Naive B cell (primary cell): Measurements from ENCODE around the gene PTK7. TPM values are rescaled to one million over a fixed set of nuclear protein-coding genes. Genes with fewer than 3 reads are reported as not detected.
"Not testable (repeated sequence)": the region's sequence is repeated elsewhere in the genome, so short reads cannot be mapped to it uniquely, and the experiment has no call there.

Source experiments
- ATAC-seq, 2 donors: fragments of 150-1000 bp; cut with Tn5 transposase; 2 replicates each; pipeline ENCODE4 v1.10.0; 2021; ENCODE audit warnings: low read depth in 2 of 2, mild to moderate bottlenecking in 2 of 2, moderate library complexity in 2 of 2
- DNase-seq: peaks from one replicate; pipeline ENCODE4 v3.0.0; 2022
- H3K27ac Mint-ChIP-seq, 6 donors: one replicate each; pipeline ENCODE4 v1.8.0; 2020 to 2022; ENCODE audit warnings: mild to moderate bottlenecking in 6 of 6, mixed read lengths in 6 of 6, moderate library complexity in 5 of 6, inconsistent platforms in 2 of 6
- H3K27me3 Mint-ChIP-seq, 3 donors: one replicate each; pipeline ENCODE4 v1.8.0; 2021 to 2022; ENCODE audit warnings: mixed read lengths in 3 of 3, mild to moderate bottlenecking in 1 of 3
- H3K36me3 Mint-ChIP-seq, 2 donors: one replicate each; pipeline ENCODE4 v1.8.0; 2020 to 2022; ENCODE audit warnings: mixed read lengths in 2 of 2, inconsistent platforms in 1 of 2, mild to moderate bottlenecking in 1 of 2
- H3K4me1 Mint-ChIP-seq, 3 donors: one replicate each; pipeline ENCODE4 v1.8.0; 2020 to 2022; ENCODE audit warnings: mixed read lengths in 3 of 3, inconsistent platforms in 1 of 3, mild to moderate bottlenecking in 1 of 3, moderate library complexity in 1 of 3
- H3K4me3 Mint-ChIP-seq, 8 donors: one replicate each; pipeline ENCODE4 v1.8.0; 2020 to 2022; ENCODE audit warnings: mild to moderate bottlenecking in 8 of 8, mixed read lengths in 8 of 8, moderate library complexity in 8 of 8, inconsistent platforms in 2 of 8
- H3K9me3 Mint-ChIP-seq, 7 donors: one replicate each; pipeline ENCODE4 v1.8.0; 2020 to 2022; ENCODE audit warnings: mixed read lengths in 7 of 7, mild to moderate bottlenecking in 5 of 7, inconsistent platforms in 2 of 7, moderate library complexity in 1 of 7
- polyA plus RNA-seq, 6 donors: library from polyadenylated mRNA; unstranded; fragments of 300-500 nt; fragmentation: Illumina TruSeq; gene quantifications; one replicate each; pipeline ENCODE4 v1.2.3, GENCODE V29; 2021; ENCODE audit warnings: low read depth in 6 of 6

Gene PTK7
- polyA plus RNA-seq, 6 donors from 2014 or later, result not detected

DNA sequence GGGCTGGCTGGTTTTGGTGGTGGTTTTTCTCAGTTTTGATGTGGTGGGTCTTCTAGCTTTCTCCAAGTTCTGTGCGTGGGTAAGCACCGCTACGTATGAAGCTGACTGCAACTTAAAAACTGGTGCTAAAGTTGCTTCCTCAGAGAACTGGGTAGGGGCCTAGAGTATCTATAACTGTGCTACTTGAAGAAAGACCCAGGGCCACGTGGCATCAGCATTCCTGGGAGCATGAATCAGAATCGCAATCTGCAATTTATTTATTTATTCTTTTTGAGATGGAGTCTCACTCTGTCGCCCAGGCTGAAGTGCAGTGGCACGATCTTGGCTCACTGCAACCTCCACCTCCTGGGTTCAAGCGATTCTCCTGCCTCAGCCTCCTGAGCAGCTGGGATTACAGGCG is 5.8 kb downstream of the PTK7 start:
- H3K9me3 Mint-ChIP-seq, ATAC-seq: not testable (repeated sequence)
- peak overlapping the region in 1 of 6 donors; percentile 85 for H3K27ac Mint-ChIP-seq

GRCh38 chr6:43082806-43083655 is 6.9 kb downstream of the PTK7 start:
- Mint-ChIP-seq H3K4me1 (no peaks in the 10 kb centered on the region), H3K27ac (peak overlapping the region in 1 of 6 donors; percentile 62), H3K27me3 (peaks cover 4 to 12% (median 9%) of the 10 kb centered on the region in 3 donors), H3K9me3 (peaks cover 0 to 2% (median 0%) of the 10 kb centered on the region in 7 donors), H3K4me3 (no peak overlapping the region), H3K36me3 (no peaks in the 10 kb centered on the region)
- no peak for DNase-seq
- no peak for ATAC-seq

More for the DNA sequence above, 5.8 kb downstream of the PTK7 start:
- H3K4me1 Mint-ChIP-seq, H3K36me3 Mint-ChIP-seq, H3K4me3 Mint-ChIP-seq, DNase-seq: not testable (repeated sequence)
- peaks cover 15 to 21% (median 17%) of the 10 kb centered on the region in 3 donors for H3K27me3 Mint-ChIP-seq

DNA sequence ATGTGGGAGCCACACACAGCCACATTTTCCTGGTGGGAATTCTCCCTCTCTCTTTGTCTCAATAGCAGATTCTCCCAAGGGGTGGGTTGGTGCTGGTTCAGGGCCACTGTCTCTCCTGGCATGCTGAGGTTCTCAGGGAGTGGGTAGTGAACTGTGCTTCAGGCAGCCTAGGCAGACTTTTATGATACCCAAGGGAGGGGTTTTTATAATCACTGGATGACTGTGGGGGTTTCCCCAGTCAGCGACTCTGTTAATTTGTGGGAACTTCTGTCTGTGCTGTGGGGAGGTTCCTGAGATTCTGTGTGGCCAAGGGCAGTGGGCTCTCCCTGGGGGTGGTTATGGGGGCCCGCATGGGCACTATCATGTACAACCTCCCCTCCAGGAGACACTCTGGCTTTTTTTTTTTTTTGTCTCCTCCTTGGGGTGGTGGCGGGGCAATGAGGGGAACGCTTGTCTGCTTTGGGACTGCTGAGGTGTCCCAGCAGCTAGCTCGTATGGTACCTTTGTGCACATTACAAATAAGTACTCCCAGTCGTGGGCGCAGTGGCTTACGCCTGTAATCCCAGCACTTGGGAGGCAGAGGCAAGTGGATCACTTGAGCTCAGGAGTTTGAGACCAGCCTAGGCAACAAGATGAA is 10.0 kb downstream of the PTK7 start:
- Mint-ChIP-seq H3K36me3 (no peaks in the 10 kb centered on the region), H3K27me3 (peaks cover 0 to 8% (median 0%) of the 10 kb centered on the region in 3 donors), H3K27ac (no peak overlapping the region), H3K4me1 (no peaks in the 10 kb centered on the region), H3K9me3 (no peaks in the 10 kb centered on the region), H3K4me3 (no peak overlapping the region)
- ATAC-seq (no peak), DNase-seq (no peak)

- Mint-ChIP-seq H3K27ac (no peak overlapping the region), H3K4me3 (no peak overlapping the region), H3K9me3 (no peaks in the 10 kb centered on the region), H3K4me1 (no peaks in the 10 kb centered on the region), H3K27me3 (peaks cover 0 to 4% (median 0%) of the 10 kb centered on the region in 3 donors), H3K36me3 (no peaks in the 10 kb centered on the region)
- no peak for ATAC-seq
- no peak for DNase-seq
These were observed 12.5 kb downstream of the PTK7 start for GRCh38 chr6:43088654-43089056.

DNA sequence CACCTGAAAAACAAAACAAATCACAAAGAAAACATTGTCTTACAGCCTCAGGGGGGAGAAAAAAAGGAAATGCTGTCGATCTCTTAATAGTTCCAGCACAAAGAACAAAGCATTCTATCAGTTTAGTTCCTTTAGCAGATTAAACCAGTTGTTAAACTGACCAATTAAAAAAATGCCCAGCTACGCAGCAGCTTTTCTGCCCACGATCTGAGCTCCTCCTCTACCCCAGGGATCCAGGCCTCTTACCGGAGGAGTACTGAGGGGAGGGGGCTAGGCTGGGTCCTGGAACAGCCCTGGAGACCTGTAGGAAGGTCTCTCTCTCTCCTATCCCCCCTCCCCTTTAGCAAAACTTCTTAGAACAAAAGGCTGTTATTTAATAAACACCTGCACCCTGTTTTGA is 13.4 kb downstream of the PTK7 start:
- no peak overlapping the region for H3K27ac Mint-ChIP-seq
- no peaks in the 10 kb centered on the region for H3K9me3 Mint-ChIP-seq
- DNase-seq (no peak), ATAC-seq (no peak)
- no peak overlapping the region for H3K4me3 Mint-ChIP-seq
- H3K4me1 Mint-ChIP-seq, result peaks cover 0 to 3% (median 0%) of the 10 kb centered on the region in 3 donors
- no peaks in the 10 kb centered on the region for H3K36me3 Mint-ChIP-seq
- no peaks in the 10 kb centered on the region for H3K27me3 Mint-ChIP-seq

DNA sequence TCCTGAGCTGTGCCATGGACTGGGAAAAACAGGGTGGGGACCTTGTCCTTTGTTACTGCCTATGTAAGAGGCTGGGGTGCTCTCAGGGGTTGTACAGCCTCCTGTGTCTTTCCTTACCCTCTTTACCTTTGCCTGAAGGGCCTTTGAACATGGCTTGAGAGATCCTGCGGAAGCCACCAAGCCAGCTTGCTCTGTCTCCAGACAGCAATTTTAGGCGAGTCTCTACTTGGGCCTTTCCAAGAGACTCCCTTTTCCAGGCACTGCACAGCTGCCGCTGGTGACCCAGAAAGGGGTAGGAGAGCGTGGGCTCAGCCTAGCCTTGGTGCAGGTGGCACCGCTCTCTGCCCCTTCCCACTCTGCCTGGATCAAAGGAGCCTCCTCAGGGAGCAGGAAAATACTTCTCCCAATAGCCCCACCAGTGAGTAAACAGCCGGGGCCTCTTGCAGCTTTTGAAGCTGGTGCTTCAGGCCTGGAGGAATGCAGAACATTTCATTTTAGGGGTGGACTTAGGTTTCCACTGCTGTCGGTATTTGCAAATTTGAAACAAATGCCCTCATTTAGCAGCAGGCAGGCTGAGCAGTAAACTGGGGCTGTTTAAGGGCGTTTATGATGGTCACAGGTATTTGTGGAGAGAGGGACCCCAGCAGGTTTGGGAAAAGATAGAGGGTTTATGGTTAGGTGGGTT is 13.9 kb downstream of the PTK7 start:
- Mint-ChIP-seq H3K9me3 (no peaks in the 10 kb centered on the region), H3K36me3 (no peaks in the 10 kb centered on the region), H3K4me3 (no peak overlapping the region), H3K27me3 (no peaks in the 10 kb centered on the region), H3K4me1 (peaks cover 0 to 3% (median 0%) of the 10 kb centered on the region in 3 donors), H3K27ac (no peak overlapping the region)
- DNase-seq (no peak), ATAC-seq (no peak)

- Mint-ChIP-seq H3K4me1 (peaks cover 0 to 3% (median 0%) of the 10 kb centered on the region in 3 donors), H3K27me3 (no peaks in the 10 kb centered on the region), H3K36me3 (no peaks in the 10 kb centered on the region), H3K27ac (no peak overlapping the region), H3K4me3 (no peak overlapping the region), H3K9me3 (no peaks in the 10 kb centered on the region)
- DNase-seq, result no peak
- no peak for ATAC-seq
These were observed 14.4 kb downstream of the PTK7 start for GRCh38 chr6:43090559-43090956.

DNA sequence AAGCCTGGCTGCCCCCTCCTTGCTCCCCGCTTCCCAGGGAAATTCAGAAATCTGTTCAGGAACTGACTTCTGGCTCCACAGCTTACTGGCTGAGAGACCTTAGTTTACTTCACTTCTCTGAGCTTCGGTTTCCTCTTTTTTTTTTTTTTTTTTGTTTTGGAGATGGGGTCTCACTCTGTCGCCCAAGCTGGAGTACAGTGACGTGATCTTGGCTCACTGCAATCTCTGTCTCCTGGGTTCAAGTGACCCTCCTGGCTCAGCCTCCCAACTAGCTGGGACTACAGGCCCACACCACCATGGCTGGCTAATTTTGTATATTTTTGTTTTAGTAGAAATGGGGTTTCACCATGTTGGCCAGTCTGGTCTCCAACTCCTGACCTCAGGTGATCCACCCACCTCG is 14.9 kb downstream of the PTK7 start:
- DNase-seq, result no peak
- Mint-ChIP-seq H3K4me3 (peak overlapping the region in 1 of 8 donors; percentile 10), H3K27ac (peak overlapping the region in 1 of 6 donors; percentile 47), H3K9me3 (no peaks in the 10 kb centered on the region), H3K36me3 (no peaks in the 10 kb centered on the region), H3K4me1 (peaks cover 0 to 3% (median 0%) of the 10 kb centered on the region in 3 donors), H3K27me3 (no peaks in the 10 kb centered on the region)
- no peak for ATAC-seq

GRCh38 chr6:43091436-43091991 is 15.4 kb downstream of the PTK7 start:
- peaks cover 0 to 3% (median 0%) of the 10 kb centered on the region in 3 donors for H3K4me1 Mint-ChIP-seq
- no peak for DNase-seq
- no peak overlapping the region for H3K4me3 Mint-ChIP-seq
- no peaks in the 10 kb centered on the region for H3K36me3 Mint-ChIP-seq
- H3K27ac Mint-ChIP-seq, result peak overlapping the region in 1 of 6 donors; percentile 47
- ATAC-seq, result no peak
- no peaks in the 10 kb centered on the region for H3K9me3 Mint-ChIP-seq
- H3K27me3 Mint-ChIP-seq, result no peaks in the 10 kb centered on the region

GRCh38 chr6:43092635-43093034 is 16.5 kb downstream of the PTK7 start:
- ATAC-seq, result no peak
- H3K4me1 Mint-ChIP-seq, result peaks cover 0 to 3% (median 0%) of the 10 kb centered on the region in 3 donors

DNA sequence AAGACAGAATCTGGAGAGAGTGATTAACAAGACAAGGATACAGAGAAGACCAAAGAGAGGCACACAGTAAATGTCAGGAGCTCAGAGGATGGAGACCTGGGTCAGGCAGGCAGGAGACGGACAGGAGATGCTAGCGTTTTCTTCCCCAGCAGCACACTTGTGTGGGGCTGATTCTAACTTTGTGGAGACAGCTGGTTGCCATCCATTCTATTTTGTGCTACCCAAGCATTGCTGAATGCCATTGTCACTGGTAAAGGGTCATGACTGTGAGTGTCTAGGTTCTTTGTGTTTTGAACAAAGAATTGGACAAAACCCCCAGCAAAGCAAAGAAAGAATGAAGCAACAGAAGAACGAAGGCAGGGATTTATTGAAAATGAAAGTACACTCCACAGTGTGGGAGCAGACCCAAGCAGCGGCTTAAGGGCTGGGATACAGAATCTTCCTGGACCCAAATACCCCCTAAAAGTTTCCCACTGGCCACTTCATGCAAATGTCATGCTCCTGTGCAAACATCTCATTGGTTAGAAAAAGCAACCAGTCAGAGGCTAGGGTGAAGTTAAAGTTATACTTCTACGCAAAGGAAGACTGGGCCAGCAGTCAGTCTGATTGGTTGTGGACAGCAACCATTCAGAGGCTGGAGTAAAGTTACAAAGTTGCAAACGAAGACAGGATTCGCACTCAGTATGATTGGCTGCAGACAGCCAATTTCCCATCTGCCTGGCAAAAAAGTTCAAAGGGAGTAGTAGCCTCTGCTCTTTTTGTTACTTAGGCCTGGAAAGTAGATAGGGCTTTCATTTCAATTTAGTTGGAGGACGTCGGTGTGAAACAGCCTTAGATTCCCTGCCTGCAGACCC is 17.5 kb downstream of the PTK7 start:
- H3K4me1 Mint-ChIP-seq, result peaks cover 0 to 3% (median 0%) of the 10 kb centered on the region in 3 donors
- H3K27ac Mint-ChIP-seq, result no peak overlapping the region

More at GRCh38 chr6:43092635-43093034, 16.5 kb downstream of the PTK7 start:
- H3K27ac Mint-ChIP-seq, result no peak overlapping the region
- H3K4me3 Mint-ChIP-seq, result no peak overlapping the region
- no peak for DNase-seq
- H3K27me3 Mint-ChIP-seq, result no peaks in the 10 kb centered on the region
- no peaks in the 10 kb centered on the region for H3K9me3 Mint-ChIP-seq
- no peaks in the 10 kb centered on the region for H3K36me3 Mint-ChIP-seq

DNA sequence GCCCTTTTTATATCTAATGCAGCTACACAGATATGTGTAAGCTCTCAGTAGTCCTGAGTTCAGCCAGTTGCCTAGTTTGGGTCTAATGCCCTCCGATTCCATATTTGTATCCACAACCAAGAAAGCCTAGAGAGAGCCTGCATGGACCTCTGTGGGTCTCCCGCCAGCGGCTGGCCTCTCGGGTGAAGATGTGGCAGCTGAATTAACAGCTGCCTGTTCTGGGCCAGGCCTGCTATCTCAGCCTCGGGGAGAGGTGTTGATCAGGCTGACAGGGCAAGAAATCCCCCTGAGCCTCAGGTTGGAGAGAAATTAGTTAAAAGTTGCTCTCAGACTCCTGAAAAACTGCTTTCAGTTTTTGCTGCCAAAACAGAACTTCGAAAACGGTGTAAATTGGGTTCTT is 19.8 kb downstream of the PTK7 start:
- DNase-seq (no peak), ATAC-seq (no peak)
- Mint-ChIP-seq H3K27me3 (no peaks in the 10 kb centered on the region), H3K4me3 (no peak overlapping the region), H3K27ac (no peak overlapping the region), H3K36me3 (no peaks in the 10 kb centered on the region), H3K4me1 (peaks cover 0 to 3% (median 0%) of the 10 kb centered on the region in 3 donors), H3K9me3 (no peaks in the 10 kb centered on the region)

More for the DNA sequence above, 17.5 kb downstream of the PTK7 start:
- DNase-seq (no peak), ATAC-seq (no peak)
- H3K4me3 Mint-ChIP-seq, result peak overlapping the region in 4 of 8 donors; percentile 10 to 68 (median 16)
- H3K36me3 Mint-ChIP-seq, result no peaks in the 10 kb centered on the region
- no peaks in the 10 kb centered on the region for H3K9me3 Mint-ChIP-seq
- H3K27me3 Mint-ChIP-seq, result no peaks in the 10 kb centered on the region
